Measurements from ENCODE around the gene SIPA1L2. TPM values are rescaled to one million over a fixed set of nuclear protein-coding genes. Genes with fewer than 3 reads are reported as not detected.

SIPA1L2 gene
- total RNA-seq, 1 donor from 2014 or later, result 18.1 TPM

GRCh38 chr1:232585486-232585885, 44.4 kb downstream of the SIPA1L2 start:
- intact Hi-C loops (cut with DNase I), result no loop called here
- Histone ChIP-seq H3K4me3 (no peak overlapping the region), H3K27ac (no peak overlapping the region), H3K27me3 (no peaks in the 10 kb centered on the region), H3K36me3 (no peaks in the 10 kb centered on the region), H3K4me1 (no peaks in the 10 kb centered on the region), H3K9me3 (no peaks in the 10 kb centered on the region)
- DNase-seq (ENCODE audit: low spot score in 2 of 2), result no peak
- TF ChIP-seq, protein P1, sequence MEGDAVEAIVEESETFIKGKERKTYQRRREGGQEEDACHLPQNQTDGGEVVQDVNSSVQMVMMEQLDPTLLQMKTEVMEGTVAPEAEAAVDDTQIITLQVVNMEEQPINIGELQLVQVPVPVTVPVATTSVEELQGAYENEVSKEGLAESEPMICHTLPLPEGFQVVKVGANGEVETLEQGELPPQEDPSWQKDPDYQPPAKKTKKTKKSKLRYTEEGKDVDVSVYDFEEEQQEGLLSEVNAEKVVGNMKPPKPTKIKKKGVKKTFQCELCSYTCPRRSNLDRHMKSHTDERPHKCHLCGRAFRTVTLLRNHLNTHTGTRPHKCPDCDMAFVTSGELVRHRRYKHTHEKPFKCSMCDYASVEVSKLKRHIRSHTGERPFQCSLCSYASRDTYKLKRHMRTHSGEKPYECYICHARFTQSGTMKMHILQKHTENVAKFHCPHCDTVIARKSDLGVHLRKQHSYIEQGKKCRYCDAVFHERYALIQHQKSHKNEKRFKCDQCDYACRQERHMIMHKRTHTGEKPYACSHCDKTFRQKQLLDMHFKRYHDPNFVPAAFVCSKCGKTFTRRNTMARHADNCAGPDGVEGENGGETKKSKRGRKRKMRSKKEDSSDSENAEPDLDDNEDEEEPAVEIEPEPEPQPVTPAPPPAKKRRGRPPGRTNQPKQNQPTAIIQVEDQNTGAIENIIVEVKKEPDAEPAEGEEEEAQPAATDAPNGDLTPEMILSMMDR (IDR thresholded peaks at IDR 0.05), result no peak

DNA sequence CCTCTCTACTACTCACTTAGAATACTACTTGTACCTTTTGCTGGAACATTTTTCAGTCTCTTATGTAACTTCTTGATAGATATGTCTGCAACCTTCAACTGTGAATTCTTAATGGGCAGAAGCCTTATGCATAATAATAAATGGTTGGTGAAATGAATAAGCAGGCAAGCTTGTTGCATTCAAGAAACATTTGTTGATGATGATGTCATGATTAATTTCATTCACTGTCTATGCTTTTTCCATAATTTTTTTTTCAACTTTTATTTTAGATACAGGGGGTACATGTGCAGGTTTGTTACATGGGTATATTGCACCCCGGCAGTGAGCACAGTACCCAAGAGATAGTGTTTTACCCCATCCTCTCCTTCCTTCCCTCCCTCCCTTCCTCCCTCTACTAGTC, 48.0 kb downstream of the SIPA1L2 start:
- Histone ChIP-seq H3K4me3 (no peak overlapping the region), H3K4me1 (no peaks in the 10 kb centered on the region), H3K27ac (no peak overlapping the region), H3K9me3 (no peaks in the 10 kb centered on the region), H3K27me3 (no peaks in the 10 kb centered on the region), H3K36me3 (no peaks in the 10 kb centered on the region)
- TF ChIP-seq, protein P1 (IDR thresholded peaks at IDR 0.05), result no peak
- DNase-seq (ENCODE audit: low spot score in 2 of 2), result no peak
- intact Hi-C loops (cut with DNase I), result no loop called here

Other genes starting within 250 kb of the SIPA1L2 start
- 0.85 TPM for gene MAP10, start 175.3 kb upstream of the SIPA1L2 start, total RNA-seq

Data from ascending aorta (tissue), 2 donors.